ENCODE measurements around the gene ALDH1A3. TPM values are rescaled to one million over a fixed set of nuclear protein-coding genes. Genes with fewer than 3 reads are reported as not detected.

ALDH1A3 gene
- total RNA-seq, 1 donor from 2014 or later = 79.9 TPM

GRCh38 chr15:100959066-100960050 lies 79.7 kb downstream of the ALDH1A3 start:
- no peak for TF ChIP-seq CTCF (conservative IDR thresholded peaks at IDR 0.05; ENCODE audit: low read depth, low read length)
- no peak for DNase-seq (ENCODE audit: low read depth)
- H3K4me3 ChIP-seq (ENCODE audit: low read depth, low read length) = no peak overlapping the region

Other genes starting within 250 kb of the ALDH1A3 start
- 8.1 and 8.8 TPM in 2 replicates for gene LRRK1, start 39.5 kb downstream of the ALDH1A3 start, total RNA-seq